Endothelial cell of umbilical vein (primary cell): ENCODE data around the gene KLF15.

Source experiments
- EZH2 ChIP-seq: IDR thresholded peaks from 2 replicates; pipeline ENCODE4 v1.6.1; 2012; ENCODE audit warnings: borderline replicate concordance, low read depth, mild to moderate bottlenecking, moderate library complexity, low read length, inconsistent platforms; ENCODE audit not compliant: severe bottlenecking
- FOS ChIP-seq: IDR thresholded peaks from 2 replicates; pipeline ENCODE4 v1.6.1; 2011; ENCODE audit warnings: mild to moderate bottlenecking, low read length, moderate library complexity, borderline replicate concordance; ENCODE audit not compliant: insufficient read depth
- GATA2 ChIP-seq: IDR thresholded peaks from 2 replicates; pipeline ENCODE4 v1.7.0; 2011; ENCODE audit warnings: low read depth, mild to moderate bottlenecking, moderate library complexity, mixed read lengths, low read length; ENCODE audit not compliant: insufficient read length, insufficient read depth
- JUN ChIP-seq: IDR thresholded peaks from 2 replicates; pipeline ENCODE4 v1.6.1; 2011; ENCODE audit warnings: borderline replicate concordance, low read depth; ENCODE audit not compliant: insufficient read length, insufficient read depth
- MYC ChIP-seq: IDR thresholded peaks from one replicate; pipeline ENCODE4 v1.6.1; 2011; ENCODE audit warnings: mild to moderate bottlenecking, low read depth, low read length
- POLR2A ChIP-seq: IDR thresholded peaks from 2 replicates; pipeline ENCODE4 v1.6.1; 2012; ENCODE audit warnings: low read depth, mild to moderate bottlenecking, control low read depth, low read length
- POLR2AphosphoS5 ChIP-seq: IDR thresholded peaks from 2 replicates; pipeline ENCODE4 v1.6.1; 2012; ENCODE audit warnings: low read depth, mild to moderate bottlenecking, control low read depth, low read length, moderate library complexity; ENCODE audit not compliant: insufficient read depth
- TF ChIP-seq, protein P1 (sequence below), 2 donors: IDR thresholded peaks; 1 replicate in 1 of 2; 2 replicates in 1 of 2; pipeline ENCODE4 v1.5.1; 2011; ENCODE audit warnings: low read length in 2 of 2, mild to moderate bottlenecking in 2 of 2, moderate library complexity in 2 of 2, control low read depth in 1 of 2, inconsistent platforms in 1 of 2, low read depth in 1 of 2; ENCODE audit not compliant: insufficient read depth in 1 of 2; ENCODE audit errors: extremely low read depth in 1 of 2
- TF ChIP-seq, protein P2 (sequence below): IDR thresholded peaks from 2 replicates; pipeline ENCODE4 v1.6.1; 2011; ENCODE audit not compliant: insufficient read depth, insufficient read length

DNA sequence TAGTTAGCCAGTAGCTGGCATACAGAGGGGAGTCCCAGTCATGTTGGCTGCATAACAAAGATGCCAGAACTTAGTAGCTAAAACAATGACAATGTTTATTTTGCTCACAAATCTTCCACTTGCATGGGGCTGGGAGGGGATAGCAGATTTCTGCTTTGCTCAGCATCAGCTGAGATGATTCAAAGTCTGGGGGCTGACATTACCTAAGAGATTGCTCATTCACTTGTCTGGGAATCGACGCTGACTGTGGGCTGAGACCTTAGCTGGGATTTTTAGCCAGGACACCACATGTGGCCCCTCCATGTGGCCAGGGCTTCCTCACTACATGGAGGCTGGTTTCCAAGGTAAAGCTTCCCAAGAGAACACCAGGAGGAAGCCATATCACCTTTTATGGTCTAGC is 24.8 kb upstream of the KLF15 start:
- no peak for TF ChIP-seq POLR2A
- TF ChIP-seq POLR2AphosphoS5: no peak
- TF ChIP-seq, protein P1, sequence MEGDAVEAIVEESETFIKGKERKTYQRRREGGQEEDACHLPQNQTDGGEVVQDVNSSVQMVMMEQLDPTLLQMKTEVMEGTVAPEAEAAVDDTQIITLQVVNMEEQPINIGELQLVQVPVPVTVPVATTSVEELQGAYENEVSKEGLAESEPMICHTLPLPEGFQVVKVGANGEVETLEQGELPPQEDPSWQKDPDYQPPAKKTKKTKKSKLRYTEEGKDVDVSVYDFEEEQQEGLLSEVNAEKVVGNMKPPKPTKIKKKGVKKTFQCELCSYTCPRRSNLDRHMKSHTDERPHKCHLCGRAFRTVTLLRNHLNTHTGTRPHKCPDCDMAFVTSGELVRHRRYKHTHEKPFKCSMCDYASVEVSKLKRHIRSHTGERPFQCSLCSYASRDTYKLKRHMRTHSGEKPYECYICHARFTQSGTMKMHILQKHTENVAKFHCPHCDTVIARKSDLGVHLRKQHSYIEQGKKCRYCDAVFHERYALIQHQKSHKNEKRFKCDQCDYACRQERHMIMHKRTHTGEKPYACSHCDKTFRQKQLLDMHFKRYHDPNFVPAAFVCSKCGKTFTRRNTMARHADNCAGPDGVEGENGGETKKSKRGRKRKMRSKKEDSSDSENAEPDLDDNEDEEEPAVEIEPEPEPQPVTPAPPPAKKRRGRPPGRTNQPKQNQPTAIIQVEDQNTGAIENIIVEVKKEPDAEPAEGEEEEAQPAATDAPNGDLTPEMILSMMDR (IDR thresholded peaks at IDR 0.05; ENCODE audit: extremely low read depth in 1 of 2, insufficient read depth in 1 of 2, low read depth in 1 of 2, low read length in 2 of 2): no peak
- TF ChIP-seq, protein P2, sequence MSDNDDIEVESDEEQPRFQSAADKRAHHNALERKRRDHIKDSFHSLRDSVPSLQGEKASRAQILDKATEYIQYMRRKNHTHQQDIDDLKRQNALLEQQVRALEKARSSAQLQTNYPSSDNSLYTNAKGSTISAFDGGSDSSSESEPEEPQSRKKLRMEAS: no peak
- TF ChIP-seq EZH2: no peak
- no peak for TF ChIP-seq FOS
- no peak for TF ChIP-seq MYC
- TF ChIP-seq JUN: no peak
- no peak for TF ChIP-seq GATA2
